ENCODE measurements around the gene YIPF7.

YIPF7 gene

GRCh38 chr4:44662623-44663005, 11.2 kb upstream of the YIPF7 start:
- TF ChIP-seq CTCF (IDR thresholded peaks at IDR 0.05; ENCODE audit: low read depth, low read length), result no peak
- DNase-seq (ENCODE audit: low read depth, low spot score), result no peak
- no peak overlapping the region for H3K4me3 ChIP-seq (ENCODE audit: low read depth, low read length)
- in situ Hi-C loops (cut with HindIII; ENCODE audit: low sequenced_read_pairs), result no loop called here

DNA sequence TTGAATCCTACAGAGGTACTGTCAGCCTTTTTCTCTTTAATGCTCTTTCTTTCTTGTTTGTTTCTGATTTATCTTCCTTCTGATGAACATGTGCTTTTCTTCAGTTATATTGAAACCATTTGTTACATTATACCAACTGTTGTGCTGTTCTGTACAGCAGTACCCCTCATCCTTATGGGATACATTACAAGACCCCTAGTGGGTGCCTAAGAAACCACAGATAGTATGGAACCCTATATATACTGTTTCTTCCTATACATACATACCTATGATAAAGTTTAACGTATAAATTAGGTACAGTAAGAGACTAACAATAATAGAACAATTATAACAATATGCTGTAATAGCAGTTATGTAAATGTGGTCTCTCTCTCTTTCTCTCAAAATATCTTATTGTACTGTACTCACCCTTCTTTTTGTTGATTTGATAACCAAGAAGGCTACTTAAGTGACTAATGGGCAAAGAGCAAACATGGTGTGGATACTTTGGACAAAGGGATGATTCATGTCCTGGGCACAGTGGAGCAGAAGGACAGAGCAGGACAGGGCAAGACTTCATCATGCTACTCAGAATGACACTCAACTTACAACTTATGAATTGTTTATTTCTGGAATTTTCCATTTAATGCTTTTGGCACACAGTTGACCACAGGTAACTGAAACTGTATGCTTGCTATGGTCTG, 10.7 kb upstream of the YIPF7 start:
- no peak for TF ChIP-seq CTCF (IDR thresholded peaks at IDR 0.05; ENCODE audit: low read depth, low read length)
- no peak for DNase-seq (ENCODE audit: low read depth, low spot score)
- no peak overlapping the region for H3K4me3 ChIP-seq (ENCODE audit: low read depth, low read length)
- in situ Hi-C loops (cut with HindIII; ENCODE audit: low sequenced_read_pairs), result no loop called here

GRCh38 chr4:44660396-44660795, 9.0 kb upstream of the YIPF7 start:
- H3K4me3 ChIP-seq (ENCODE audit: low read depth, low read length), result no peak overlapping the region
- in situ Hi-C loops (cut with HindIII; ENCODE audit: low sequenced_read_pairs), result no loop called here
- TF ChIP-seq CTCF (IDR thresholded peaks at IDR 0.05; ENCODE audit: low read depth, low read length), result no peak
- no peak for DNase-seq (ENCODE audit: low read depth, low spot score)

DNA sequence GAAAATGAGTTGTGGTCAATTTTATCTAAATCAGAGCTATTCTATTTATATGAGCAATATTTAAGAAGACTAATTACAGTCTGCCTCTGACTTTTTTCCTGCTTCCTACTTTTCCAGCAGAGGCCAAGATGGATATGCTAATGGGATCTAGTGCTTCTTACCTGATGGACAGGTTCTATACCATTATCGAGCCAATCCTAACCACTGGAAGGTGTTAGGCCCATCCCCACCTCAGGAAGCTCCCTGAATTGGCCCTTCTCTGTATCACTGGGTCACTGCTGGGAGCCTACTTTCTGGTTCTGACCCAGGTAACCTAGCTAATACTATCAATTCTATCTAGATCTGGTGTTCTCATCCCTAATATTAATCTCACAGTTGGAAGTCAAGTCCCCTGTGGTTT, 577 bp upstream of the YIPF7 start:
- in situ Hi-C loops (cut with HindIII; ENCODE audit: low sequenced_read_pairs), result no loop called here

GRCh38 chr4:44646151-44646550, 5.3 kb downstream of the YIPF7 start:
- in situ Hi-C loops (cut with HindIII; ENCODE audit: low sequenced_read_pairs), result no loop called here
- H3K4me3 ChIP-seq (ENCODE audit: low read depth, low read length), result no peak overlapping the region
- no peak for DNase-seq (ENCODE audit: low read depth, low spot score)
- no peak for TF ChIP-seq CTCF (IDR thresholded peaks at IDR 0.05; ENCODE audit: low read depth, low read length)

More for the DNA sequence above, 577 bp upstream of the YIPF7 start:
- no peak for DNase-seq (ENCODE audit: low read depth, low spot score)
- no peak for TF ChIP-seq CTCF (IDR thresholded peaks at IDR 0.05; ENCODE audit: low read depth, low read length)
- H3K4me3 ChIP-seq (ENCODE audit: low read depth, low read length), result no peak overlapping the region

DNA sequence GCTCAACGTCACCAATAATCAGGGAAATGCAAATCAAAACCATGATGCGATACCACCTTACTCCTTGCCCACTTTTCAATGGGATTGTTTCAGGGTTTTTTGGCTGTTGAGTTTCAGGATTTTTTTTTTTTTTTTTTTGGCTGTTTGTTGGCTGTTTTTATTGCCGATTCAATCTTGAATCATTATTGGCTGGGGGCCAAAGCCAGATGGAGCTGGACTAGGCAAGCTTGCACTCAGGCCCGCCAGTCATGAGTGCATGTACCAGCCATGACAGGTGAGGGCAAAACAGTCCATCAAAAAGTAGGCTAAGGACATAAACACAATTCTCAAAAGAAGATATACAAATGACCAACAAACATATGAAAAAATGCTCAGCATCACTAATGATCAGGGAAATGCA, 13.3 kb downstream of the YIPF7 start:
- DNase-seq (ENCODE audit: low read depth, low spot score), result no peak
- in situ Hi-C loops (cut with HindIII; ENCODE audit: low sequenced_read_pairs), result no loop called here
- no peak overlapping the region for H3K4me3 ChIP-seq (ENCODE audit: low read depth, low read length)
- no peak for TF ChIP-seq CTCF (IDR thresholded peaks at IDR 0.05; ENCODE audit: low read depth, low read length)
